Stimulated activated effector memory CD8-positive, alpha-beta T cell treated with anti-CD3 and anti-CD28 coated beads, Interleukin-12 subunit alpha, Interleukin-12 subunit beta, amount 100 ng/mL, for 72 hours (primary cell): ENCODE results near the gene ARL13B.
A peak's percentile ranks its signal among the peaks of the same experiment; 100 is the strongest.

Experiments used
- ATAC-seq: fragments of 150-1000 bp; cut with Tn5 transposase; 2 replicates; pipeline ENCODE4 v1.10.0; 2021
- DNase-seq, 2 donors: peaks; one replicate each; pipeline ENCODE4 v3.0.0; 2021 to 2022; ENCODE audit warnings: low spot score in 2 of 2
- H3K27ac Mint-ChIP-seq: one replicate; pipeline ENCODE4 v1.8.0; 2022; ENCODE audit warnings: mild to moderate bottlenecking, mixed read lengths
- H3K36me3 Mint-ChIP-seq: one replicate; pipeline ENCODE4 v1.8.0; 2022; ENCODE audit warnings: mild to moderate bottlenecking, mixed read lengths
- H3K4me1 Mint-ChIP-seq: one replicate; pipeline ENCODE4 v1.8.0; 2022; ENCODE audit warnings: mixed read lengths
- H3K4me3 Mint-ChIP-seq: one replicate; pipeline ENCODE4 v1.8.0; 2022; ENCODE audit warnings: mild to moderate bottlenecking, mixed read lengths
- H3K9me3 Mint-ChIP-seq: one replicate; pipeline ENCODE4 v1.8.0; 2022; ENCODE audit warnings: mixed read lengths

The ARL13B gene

GRCh38 chr3:94093151-94093550 is 113.2 kb downstream of the ARL13B start:
- ATAC-seq (no peak), DNase-seq (no peak)
- H3K4me1 Mint-ChIP-seq: peaks cover 4% of the 10 kb centered on the region
- peaks cover 63% of the 10 kb centered on the region for H3K36me3 Mint-ChIP-seq
- H3K4me3 Mint-ChIP-seq: no peak overlapping the region
- no peak overlapping the region for H3K27ac Mint-ChIP-seq
- H3K9me3 Mint-ChIP-seq: no peaks in the 10 kb centered on the region

GRCh38 chr3:94095111-94095510 is 115.2 kb downstream of the ARL13B start:
- DNase-seq (no peak), ATAC-seq (no peak)
- H3K4me1 Mint-ChIP-seq: peaks cover 9% of the 10 kb centered on the region
- no peaks in the 10 kb centered on the region for H3K9me3 Mint-ChIP-seq
- H3K36me3 Mint-ChIP-seq: peaks cover 68% of the 10 kb centered on the region
- no peak overlapping the region for H3K4me3 Mint-ChIP-seq
- H3K27ac Mint-ChIP-seq: no peak overlapping the region

DNA sequence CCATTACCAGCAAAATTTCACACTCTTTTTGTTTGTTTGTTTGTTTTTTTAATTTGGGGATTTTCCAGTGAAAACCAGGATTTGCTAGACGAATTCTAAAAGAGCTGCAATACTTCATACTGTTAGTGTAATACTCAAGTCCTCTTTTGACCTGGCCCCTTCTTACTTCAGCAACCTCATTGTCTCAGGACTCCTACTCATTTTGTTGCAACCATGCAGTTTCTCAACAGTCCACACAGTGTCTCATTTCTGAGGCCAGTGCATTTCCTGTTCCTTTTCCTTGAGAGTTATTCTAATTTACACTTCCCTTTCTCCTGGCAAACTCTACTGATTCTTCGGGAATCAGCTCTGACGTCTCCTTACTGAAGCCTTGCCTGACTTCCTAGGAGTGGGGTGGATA is 118.5 kb downstream of the ARL13B start:
- DNase-seq (no peak), ATAC-seq (no peak)
- Mint-ChIP-seq H3K36me3 (peaks cover 88% of the 10 kb centered on the region), H3K4me1 (peaks cover 9% of the 10 kb centered on the region), H3K9me3 (no peaks in the 10 kb centered on the region), H3K27ac (peak overlapping the region; percentile 27), H3K4me3 (no peak overlapping the region)

DNA sequence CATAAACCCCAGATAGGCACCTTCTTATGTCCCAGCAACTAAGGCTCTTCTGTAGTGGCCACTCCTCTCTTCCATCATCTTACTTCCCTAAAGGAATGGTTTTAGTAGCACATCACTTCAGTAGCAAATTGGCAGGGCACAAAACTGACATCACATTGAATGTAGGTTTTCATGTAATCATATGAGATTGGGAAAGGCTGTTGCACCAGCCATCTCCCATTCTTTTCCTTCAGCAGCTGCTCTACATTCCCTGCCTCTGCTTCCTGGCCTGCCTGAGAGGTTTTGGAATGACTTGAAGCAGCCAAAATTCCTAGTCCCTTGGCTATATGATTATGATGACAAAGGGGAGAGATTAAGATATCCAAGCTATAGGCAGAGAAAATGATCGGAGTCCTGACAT is 119.4 kb downstream of the ARL13B start:
- Mint-ChIP-seq H3K27ac (peak overlapping the region; percentile 20), H3K9me3 (no peaks in the 10 kb centered on the region), H3K4me1 (peaks cover 9% of the 10 kb centered on the region), H3K36me3 (peaks cover 81% of the 10 kb centered on the region), H3K4me3 (no peak overlapping the region)
- DNase-seq (no peak), ATAC-seq (no peak)

DNA sequence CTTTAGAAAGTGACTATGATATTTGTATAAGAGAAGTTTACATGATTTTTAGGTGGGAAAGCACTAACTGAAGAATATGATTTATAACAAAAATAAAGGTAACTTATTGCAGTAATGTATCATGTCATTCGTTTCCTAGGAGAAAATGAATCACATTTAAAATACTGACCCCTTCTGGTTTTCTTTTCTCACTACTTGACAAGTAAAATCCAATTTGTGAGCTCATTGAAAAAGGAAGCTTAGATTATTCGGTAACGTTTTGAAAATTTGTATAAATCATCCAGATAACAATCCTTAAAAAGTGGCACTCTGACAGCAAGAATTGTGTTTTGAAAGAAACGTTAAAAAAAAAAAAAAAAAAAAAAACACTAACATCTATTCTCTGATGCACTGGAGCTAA is 121.9 kb downstream of the ARL13B start:
- peaks cover 9% of the 10 kb centered on the region for H3K4me1 Mint-ChIP-seq
- H3K4me3 Mint-ChIP-seq: no peak overlapping the region
- ATAC-seq (no peak), DNase-seq (no peak)
- H3K27ac Mint-ChIP-seq: no peak overlapping the region
- peaks cover 61% of the 10 kb centered on the region for H3K36me3 Mint-ChIP-seq
- no peaks in the 10 kb centered on the region for H3K9me3 Mint-ChIP-seq
